Limb (tissue), 2 donors: ENCODE results near the gene LLGL2.
A peak's percentile ranks its signal among the peaks of the same experiment; 100 is the strongest.
"Not testable (repeated sequence)": the region's sequence is repeated elsewhere in the genome, so short reads cannot be mapped to it uniquely, and the experiment has no call there.

ENCODE experiments used
- DNase-seq, 2 donors: peaks; one replicate each; pipeline ENCODE4 v3.0.0-alpha.2; 2016; ENCODE audit errors: extremely low spot score in 2 of 2

Gene LLGL2, protein sequence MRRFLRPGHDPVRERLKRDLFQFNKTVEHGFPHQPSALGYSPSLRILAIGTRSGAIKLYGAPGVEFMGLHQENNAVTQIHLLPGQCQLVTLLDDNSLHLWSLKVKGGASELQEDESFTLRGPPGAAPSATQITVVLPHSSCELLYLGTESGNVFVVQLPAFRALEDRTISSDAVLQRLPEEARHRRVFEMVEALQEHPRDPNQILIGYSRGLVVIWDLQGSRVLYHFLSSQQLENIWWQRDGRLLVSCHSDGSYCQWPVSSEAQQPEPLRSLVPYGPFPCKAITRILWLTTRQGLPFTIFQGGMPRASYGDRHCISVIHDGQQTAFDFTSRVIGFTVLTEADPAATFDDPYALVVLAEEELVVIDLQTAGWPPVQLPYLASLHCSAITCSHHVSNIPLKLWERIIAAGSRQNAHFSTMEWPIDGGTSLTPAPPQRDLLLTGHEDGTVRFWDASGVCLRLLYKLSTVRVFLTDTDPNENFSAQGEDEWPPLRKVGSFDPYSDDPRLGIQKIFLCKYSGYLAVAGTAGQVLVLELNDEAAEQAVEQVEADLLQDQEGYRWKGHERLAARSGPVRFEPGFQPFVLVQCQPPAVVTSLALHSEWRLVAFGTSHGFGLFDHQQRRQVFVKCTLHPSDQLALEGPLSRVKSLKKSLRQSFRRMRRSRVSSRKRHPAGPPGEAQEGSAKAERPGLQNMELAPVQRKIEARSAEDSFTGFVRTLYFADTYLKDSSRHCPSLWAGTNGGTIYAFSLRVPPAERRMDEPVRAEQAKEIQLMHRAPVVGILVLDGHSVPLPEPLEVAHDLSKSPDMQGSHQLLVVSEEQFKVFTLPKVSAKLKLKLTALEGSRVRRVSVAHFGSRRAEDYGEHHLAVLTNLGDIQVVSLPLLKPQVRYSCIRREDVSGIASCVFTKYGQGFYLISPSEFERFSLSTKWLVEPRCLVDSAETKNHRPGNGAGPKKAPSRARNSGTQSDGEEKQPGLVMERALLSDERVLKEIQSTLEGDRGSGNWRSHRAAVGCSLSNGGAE

DNA sequence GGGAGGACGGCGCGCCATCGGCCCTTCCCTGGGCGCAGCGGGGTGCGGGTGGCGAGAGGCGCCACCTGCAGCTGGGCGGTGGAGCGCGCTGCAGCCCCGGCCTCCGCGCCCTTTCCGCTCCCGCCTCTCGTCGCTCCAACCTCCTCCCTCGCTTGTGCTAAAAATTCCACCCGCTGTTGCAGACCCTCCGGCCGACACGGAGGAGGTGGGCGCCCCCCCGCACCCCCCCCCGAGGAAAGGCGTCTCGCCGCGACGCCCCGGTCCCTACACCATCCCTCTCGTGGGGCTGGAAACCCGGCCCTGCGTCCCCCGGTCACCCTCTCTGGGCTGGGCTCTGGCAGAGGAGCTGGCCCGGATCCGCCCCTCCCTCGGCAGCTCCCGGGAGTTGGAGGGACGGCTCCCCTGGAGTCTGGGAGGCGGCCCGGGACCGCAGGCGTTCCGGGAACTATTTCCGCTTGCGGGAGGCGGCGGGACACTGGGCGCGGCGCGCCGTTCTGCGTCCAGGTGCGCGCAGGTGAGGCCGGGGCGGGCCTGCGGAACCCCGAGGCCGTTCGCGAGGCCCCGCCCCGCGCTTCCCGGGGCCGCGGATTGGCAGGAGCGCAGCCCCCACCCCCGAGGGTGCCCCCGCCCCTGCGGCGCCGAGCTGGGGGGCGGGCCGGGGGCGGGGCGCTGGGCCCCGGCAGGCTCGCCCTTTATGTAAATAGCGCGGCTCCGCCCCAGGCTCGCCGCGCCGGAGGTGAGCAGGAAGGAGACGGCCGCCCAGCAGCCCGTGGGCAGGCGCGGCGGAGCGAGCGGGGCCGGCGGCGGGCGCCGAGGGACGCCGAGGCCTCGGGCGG lies at the start of gene LLGL2:
TSS of gene LLGL2 (plus strand) at position 728 of the 836 bp plus-strand sequence. CDS start 17,730 bp downstream, outside the sequence.
- DNase-seq = peak; percentile 24 to 80

DNA sequence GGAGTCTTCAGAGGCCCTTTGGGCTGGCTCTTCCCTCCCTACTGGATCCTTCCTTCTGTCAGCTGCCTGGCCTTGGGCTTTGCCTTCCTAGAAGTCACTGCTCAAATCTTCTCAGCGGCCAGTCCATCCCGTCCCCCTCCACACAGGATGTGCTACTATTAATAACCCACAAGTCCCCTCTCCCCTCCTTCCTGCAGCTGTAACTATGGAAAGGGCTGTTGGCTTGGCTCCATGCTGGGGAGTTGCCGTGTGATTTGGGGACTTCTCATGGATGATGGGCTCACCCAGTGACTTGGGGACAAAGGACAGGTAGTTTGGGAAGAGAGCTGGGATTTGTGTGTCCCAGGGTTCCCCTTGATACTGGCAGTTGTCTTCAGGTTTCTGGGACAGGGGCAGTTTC lies 49.6 kb upstream of the LLGL2 start:
- peak in 1 of 2 donors; percentile 69 for DNase-seq

DNA sequence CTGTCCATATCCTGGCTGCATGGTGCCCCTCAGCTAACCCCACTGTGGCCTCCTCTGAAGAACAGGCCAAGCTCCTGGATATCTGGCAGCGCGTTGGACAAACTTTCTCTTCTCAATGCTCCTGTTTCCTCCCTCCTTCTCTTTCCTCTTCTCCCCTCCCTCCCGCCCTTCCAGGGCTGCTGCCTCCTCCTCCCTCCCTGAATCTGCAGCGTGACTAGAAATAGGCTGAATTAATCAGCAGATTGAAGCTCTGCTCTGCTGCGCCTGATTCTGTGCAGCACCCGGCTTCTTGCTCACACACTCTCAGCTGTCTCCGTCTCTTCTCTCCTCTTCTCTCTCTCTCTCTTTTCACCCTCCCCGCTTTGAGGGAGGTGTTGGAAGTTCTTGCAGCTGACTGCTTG lies 49.2 kb upstream of the LLGL2 start:
- DNase-seq = peak in 1 of 2 donors; percentile 40

DNA sequence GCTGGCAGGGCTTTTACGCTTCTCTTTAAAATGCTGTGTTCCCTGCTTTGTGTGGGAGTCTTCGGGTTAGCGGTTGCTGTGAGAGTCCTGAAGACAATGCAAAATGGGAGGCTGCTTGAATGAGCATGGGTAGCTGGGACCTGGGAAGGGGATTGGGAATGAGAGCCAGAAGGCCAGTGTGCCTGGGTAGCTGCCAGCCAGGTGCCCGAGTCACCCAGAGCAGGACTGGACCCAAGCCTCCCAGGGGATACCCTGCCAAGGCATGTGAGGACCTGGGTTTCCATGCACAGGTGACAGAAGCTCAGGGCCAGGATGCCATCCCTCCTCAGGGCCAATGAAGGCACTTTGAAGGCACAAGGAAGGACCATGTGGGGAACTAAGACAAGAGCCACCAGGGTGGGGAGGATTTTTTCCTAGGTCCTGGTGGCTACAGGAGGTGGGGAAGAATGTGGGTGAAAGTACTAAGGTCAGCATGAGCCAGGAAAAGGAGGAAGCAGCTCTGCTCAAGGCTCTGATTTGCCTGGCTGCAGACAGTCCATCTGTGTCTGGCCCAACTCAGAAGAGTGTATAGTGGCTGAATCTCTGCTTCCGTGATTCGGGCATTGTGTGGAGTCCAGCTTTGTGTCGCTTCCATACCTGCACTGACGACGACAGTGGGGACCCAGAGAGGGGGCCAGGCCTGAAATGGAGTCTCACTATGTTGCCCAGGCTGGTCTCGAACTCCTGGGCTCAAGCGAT lies 48.6 kb upstream of the LLGL2 start:
- no peak for DNase-seq

DNA sequence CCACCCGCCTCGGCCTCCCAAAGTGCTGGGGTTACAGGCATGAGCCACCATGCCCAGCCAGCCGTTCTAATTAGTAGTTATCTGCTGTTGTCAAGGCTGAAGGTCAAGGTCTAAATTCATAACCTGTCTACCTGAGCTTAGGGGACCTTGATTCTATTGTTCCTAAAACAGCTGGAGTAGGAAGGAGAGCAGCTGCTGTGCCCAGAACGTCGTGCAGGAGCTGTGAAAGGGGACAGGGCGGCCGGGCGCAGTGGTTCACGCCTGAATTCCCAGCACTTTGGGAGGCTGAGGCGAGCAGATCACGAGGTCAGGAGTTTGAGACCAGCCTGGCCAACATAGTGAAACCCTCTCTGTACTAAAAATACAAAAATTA lies 48.0 kb upstream of the LLGL2 start:
- DNase-seq = not testable (repeated sequence)

DNA sequence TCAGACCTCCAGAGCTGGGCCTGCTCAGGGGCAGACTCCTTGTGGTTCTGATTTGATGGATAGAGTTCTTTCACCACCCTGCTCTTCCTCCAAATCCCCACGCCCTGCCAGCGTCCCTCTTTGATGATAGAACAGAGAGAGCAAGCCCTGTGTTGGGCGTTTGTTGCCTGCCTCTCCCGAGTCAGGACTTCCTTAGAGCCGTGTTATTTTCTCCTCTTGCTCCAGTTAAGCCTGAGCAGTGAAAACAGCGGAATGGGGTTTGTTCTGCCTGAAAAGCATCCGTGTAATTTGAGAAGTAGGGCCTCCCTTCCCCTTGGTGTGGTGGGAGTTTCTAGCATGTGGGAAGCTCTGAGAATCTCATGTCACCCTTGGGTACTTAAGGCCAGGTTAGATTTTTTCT lies 47.0 kb upstream of the LLGL2 start:
- DNase-seq = no peak

DNA sequence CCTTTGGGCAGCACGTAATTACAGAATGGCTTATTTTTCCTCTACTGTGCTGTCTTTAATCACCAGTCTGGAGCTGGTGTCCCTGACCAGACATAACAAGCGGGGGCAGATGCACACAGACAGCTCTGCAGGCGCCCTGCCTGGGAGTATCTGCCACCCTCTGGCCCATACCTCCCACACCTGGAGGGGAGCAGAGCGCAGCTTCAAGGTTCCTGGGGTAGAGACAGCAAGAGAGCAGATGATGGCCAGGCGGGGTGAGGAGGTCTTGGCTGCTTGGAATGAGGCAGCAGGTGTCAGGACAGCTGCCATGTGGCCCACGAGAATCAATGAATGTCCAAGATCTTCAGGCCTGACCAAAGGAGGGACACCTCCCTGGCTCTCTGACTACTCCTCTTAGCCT lies 45.2 kb upstream of the LLGL2 start:
- peak in 1 of 2 donors; percentile 16 for DNase-seq

DNA sequence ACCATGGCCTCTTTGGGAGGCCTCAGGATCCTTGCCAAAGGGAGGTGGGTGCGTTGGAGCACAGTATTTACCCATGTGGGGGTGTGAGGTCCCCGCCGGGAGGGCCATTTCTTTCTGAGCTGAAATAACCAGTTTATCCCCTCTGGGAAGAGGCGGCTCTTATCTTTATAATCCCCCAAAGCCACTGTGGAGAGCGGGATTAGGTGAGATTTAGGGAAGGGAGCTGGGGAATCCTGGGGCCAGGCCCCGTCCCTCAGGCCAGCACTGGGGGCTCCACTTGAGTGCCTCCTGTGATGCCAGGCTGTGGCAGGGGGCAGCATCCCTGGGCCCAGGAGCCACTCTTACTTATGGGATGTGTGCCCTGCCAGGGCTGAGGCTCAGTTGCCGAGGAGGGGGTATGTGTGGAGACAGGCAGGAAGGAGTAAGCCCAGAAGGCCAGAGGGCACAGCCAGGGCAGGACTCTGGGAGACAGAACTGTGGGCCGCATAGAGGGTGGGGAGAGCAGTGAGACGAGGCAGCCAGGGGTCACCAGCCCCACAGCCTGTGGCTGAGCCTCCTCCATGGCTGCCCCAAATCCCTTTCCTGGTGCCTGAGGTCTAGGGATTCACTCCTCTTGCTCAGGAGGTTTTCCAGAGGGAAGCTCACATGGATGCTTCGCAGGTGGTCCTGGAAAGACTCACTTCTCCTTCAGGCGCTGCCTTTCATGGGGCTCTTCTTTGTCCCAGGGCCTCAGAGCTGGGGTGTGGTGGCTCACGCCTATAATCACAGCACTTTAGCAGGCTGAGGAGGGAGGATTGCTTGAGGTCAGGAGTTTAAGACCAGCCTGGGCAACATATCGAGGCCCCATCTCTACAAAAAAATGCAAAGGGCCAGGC lies 44.1 kb upstream of the LLGL2 start:
- DNase-seq = no peak

DNA sequence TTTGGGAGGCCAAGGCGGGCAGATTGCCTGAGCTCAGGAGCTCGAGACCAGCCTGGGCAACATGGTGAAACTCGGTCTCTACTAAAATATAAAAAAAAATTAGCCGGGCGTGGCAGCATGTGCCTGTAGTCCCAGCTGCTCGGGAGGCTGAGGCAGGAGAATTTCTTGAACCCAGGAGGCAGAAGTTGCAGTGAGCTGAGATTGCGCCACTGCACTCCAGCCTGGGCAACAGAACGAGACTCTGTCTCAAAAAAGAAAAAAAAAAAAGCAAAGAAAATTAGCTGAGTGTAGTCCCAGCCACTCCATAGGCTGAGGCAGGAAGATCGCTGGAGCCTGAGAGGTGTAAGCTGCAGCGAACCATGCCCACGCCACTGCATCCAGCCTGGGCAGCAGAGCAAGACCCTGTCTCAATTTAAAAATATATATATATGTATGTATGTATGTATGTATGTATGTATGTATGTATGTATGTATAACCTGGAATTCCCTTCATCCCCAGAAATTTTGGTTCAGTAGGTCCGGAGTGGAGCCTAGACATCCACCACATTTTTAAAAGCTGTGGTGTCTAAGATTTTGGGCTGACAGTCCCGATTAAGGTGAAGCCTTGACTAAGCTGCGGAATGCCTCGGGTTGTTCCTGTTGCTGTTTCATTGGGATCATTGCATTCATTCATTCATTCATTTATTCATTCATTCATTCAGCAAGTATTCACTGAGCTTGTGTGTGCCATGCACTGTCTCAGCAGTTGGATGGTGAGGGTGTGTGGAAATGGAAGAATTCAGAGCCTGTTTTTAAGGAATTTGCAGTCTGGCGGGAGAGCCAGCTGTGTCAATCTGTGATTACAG lies 43.2 kb upstream of the LLGL2 start:
- no peak for DNase-seq

DNA sequence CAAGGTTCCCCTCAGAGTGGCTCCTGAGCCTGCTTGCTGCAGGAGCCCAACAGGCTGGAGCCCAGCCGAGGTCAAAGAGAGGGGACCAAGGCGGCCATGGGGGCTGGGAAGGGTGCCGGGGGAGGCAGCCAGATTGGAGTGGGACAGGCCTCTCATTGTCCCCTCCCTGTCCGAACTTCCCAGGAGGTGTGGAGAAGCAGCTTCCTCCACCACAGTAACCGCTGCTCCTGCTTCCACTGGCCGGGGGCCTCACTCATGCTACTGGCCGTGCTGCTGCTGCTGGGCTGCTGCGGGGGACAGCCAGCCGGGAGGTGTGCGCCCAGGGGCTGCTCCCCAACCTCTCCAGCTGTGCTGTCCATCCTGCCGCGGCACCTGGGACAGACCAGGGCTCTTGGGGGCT lies 39.8 kb upstream of the LLGL2 start:
- DNase-seq = no peak

DNA sequence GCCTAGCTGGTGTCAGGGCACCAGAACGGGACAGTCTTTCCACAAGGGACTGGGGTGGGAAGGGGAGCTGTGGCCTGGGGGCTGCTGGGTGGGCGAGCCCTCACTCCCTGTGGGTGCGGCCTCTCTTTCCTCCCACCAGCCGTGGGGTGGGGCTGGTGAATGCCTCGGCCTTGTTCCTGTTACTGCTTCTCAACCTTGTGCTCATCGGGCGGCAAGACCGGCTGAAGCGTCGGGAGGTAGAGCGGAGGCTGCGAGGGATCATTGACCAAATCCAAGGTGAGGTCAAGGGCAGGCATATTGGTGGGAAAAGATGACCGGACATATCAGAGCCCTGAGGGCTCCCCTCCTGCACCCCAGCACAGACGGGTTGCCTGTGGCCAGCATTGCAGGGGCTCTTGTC lies 39.3 kb upstream of the LLGL2 start:
- no peak for DNase-seq

DNA sequence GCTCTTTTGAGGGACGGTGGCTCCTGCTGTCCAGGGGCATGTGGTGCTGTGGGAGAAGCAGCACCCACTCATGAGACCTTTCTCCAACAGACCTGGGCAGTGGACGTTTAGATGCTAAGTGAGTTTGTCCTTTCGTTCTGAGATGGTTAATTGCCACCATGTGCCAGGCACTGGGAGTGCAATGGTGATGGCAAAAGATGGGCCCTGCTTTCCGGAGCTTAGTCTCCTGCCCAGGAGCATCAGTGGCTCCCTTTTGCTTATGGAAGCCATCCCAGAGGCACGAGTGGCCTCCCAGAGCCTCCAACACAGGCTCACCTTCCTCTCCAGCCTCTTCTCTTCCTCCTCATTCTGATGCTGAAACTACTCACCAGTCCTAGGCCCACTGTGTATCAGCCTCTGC lies 38.5 kb upstream of the LLGL2 start:
- no peak for DNase-seq

DNA sequence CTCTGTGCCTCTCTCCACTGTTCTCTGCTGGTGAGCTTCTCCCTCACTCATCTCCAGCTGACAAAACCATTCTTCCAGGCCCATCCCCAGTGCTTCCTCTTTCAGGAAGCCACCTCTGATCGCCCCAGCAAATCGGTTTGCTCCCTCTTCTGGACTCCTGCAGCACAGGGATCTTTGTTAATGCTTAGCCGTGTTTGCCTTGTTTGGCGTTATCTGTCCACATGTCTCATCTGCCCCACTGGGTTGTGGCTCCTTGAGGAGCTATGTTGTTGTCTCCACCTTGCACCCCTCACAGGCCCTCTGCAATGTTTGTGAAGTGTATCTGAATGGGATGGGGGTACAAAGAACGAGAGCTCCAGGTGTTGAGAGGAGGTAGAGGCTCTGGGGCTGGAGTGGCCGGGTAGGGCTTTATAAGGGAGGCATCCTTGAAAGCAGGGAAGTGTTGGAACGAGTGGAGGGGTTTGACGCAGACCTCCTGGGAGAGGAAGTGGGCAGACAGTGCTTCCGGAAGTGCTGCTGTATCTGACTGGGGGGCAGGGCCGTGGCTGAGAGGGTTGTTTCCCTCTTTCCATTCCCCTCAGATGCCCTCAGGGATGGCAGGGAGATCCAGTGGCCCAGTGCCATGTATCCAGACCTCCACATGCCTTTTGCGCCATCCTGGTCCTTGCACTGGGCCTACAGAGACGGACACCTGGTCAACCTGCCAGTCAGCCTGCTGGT lies 38.0 kb upstream of the LLGL2 start:
- no peak for DNase-seq

DNA sequence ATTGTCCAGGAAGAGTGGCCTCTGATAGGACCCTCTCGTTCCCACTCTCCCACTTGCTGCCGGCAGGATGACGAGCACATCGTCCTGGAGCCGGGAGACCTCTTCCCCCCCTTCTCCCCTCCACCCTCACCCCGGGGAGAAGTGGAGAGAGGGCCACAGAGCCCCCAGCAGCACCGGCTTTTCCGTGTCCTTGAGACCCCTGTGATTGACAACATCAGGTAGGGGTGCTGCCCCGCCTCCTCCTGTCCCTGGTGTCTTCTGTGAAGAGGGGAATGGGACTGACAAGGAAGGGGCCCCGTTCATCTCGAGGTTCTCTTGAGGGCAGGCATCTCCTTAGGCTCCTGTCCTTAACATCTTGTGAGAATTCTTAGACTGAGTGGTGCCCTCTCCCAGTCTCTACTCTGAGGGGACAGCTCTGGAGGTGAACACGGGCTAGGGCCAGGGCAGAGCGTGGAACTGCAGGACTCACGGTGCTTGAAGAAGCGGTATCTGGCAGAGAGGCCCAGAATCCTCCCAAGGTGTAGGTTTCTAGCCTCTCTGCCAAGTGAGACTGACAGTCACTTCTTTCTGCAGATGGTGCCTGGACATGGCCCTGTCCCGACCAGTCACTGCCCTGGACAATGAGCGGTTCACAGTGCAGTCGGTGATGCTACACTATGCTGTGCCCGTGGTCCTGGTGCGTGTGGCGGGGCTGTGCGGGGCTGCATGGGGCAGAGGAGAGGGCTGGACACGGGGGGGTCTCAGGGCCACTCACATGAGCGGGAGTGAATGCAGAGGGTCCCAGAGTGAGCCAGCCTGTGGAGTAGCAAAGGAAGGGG lies 36.6 kb upstream of the LLGL2 start:
- no peak for DNase-seq

DNA sequence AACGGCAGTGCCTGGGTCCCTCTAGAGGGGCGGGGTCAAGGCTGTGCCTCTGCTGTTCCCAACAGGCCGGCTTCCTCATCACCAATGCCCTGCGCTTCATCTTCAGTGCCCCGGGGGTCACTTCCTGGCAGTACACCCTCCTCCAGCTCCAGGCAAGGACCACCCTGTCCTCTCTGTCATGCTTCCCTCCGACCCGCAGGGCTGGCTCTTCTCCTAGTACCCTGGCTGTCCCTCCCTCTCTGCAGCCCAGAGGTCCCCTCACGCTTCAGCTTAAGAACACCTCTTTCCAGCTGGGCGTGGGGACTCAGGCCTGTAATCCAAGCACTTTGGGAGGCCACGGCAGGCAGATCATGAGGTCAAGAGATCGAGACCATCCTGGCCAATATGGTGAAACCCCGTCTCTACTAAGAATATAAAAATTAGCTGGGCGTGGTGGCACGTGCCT lies 36.0 kb upstream of the LLGL2 start:
- no peak for DNase-seq

DNA sequence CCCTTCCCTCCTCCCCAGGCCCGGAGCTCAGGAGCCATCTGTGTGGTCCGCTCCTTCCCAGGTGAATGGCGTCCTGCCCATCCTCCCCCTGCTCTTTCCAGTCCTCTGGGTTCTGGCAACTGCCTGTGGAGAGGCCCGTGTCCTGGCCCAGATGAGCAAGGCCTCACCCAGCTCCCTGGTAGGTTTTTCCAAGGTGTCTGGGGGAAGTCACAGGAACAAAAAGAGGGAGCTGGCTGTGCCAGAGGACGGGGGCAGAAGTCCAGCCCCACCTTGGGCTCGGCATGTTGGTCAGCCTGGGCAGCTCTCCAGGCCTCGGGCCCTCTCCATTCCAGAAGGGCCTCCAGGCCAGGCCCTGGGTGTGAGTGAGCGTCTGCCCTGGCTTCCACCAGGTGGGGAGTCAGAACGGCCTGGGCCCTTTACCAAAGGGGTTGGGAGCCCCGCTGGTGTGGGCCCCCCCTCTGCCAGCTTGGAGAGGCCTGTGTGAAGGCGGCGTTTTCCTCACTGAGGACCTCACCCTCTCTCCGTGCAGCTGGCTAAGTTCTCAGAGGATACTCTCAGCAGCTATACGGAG lies 35.2 kb upstream of the LLGL2 start:
- no peak for DNase-seq
